NCI-H1436 treated with DMSO at 0.1 percent for 48 hours (cell line): ENCODE measurements around the gene NR2E1.

Source experiments
- DNase-seq: peaks from one replicate; lab custom pipeline; 2025; lab: John Stamatoyannopoulos, UW

NR2E1 gene

DNA sequence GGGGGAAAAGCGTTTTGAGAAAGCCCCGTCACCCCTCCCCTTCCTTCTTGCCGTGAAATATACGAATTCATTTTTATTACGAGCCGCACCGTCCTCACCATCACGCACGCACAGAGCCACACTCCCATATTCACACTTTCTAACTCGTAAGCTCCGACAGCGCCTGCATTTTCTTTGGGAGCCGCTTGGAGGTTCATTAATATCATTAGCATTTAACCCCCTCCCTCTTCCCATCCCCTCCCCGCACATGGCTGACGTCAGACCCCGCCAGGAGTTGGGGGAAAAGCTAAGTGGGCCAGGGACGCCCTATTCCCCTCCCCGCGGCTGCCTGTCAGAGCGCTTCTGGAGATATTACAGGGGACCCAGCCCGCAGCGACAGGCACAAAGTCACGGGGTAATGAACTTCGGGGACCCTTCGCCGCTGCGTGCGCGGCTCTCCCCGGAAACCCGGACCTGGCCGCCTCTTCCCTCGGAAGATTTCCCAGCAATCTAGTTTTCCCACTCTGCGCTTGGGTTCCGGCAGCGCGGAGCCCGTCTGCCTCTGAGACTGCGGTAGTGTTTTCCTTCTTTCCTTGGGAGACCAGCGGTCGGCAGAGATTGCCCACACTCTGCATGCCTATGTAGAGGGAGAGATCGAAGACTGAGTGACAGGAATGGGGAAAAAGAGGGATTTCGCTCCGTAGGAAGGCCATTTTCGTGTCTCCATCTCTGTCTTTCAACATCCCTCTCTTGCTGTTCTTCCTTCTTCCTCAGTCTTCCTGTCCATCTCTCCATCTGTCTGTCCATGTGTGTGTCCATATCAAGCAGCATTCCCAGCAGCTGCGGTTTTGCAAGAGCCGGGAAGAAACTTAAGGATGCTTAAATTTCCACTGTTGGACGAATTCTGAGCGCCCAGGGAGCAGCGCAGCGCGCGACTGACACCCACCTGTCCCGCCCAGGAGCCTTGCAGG is at the start of gene NR2E1:
Gene NR2E1, plus strand, starts transcription at position 309 of the 950 bp plus-strand sequence. CDS start 744 bp downstream, outside the sequence.
- no peak for DNase-seq

DNA sequence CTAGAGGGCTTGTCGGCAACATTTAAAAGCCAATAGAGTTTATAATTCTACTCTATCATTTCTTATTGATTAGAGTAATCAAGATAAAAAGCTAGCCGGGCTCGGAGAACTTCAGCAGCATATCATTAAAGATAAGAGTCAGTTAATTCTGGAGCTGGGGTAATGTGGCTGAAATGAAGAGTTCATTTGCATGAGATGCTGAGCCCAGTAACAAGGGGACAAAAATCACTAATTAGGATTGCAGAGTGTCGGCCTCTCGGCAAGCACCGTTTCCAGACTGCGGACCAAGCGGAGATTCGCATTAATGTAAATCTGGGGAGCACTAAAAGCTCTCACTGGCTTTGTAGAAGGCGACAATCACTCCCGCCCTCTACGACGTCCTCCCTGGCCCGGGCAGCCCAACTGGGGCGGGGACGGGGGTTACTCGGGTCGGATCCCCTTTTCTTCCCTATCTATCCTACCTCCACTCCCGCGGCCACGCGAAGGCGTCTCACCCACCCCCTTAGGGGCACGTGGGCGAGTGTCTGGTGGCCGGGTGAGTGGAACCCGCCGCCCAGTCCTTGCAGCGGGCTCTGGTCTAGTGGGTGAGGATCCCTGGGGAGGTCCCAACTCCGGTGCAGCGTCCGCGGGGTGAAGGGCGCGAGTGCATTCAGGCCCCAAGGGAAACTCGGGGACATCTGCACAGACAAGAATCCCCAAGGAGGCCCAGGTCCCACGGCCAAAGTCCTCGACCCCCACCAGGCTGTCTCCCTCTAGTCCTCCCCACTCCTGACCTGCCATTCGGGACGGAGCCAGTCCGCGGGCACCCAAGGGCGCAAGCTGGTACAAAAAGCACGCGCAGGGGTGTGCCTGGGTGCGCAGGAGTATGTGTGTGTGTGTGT is 49.0 kb upstream of the NR2E1 start:
- DNase-seq, result no peak

GRCh38 chr6:108117427-108118358 is 48.1 kb upstream of the NR2E1 start:
- no peak for DNase-seq

- DNase-seq, result no peak
Measured at GRCh38 chr6:108118359-108118724, 47.5 kb upstream of the NR2E1 start.

- DNase-seq, result no peak
Measured at GRCh38 chr6:108118810-108119768, 46.7 kb upstream of the NR2E1 start.

DNA sequence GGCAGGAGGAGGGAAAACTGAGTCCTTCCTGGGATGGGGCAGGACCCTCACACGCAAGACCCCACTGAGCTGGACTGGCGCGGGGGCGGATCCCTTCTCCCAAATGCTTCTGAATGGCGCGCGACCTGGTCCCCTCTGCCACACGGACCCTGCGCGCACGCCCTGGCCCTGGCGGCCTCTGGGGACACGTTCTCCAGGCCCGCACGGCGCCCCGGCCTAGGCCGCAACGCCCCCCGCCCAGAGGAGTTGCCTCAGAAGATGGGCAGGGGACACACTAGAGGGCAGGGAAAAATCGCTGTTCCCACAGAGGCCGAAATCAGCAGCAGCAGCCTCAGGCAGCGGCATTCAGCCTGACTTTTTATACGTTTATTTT is 46.1 kb upstream of the NR2E1 start:
- no peak for DNase-seq

GRCh38 chr6:108120311-108120710 is 45.5 kb upstream of the NR2E1 start:
- DNase-seq, result no peak

DNA sequence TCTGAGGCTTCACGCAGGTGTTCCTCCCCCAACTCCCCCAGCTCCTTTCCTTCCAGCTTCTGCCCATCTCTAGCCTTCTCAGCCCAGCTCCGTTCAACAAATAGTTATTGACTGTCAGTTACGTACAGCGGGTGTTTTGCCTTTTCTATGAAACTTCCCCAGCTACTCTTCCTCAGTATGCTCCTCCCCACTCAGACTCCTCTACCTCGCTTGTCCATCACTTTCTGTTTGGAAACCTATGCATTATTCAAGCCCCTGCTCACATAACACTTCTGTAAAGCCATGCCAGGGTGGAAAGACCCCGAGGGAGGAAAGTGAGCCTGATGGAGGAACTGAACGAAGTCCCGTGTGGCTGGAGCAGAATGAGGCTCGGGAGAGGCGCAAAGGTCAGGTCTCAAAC is 44.2 kb upstream of the NR2E1 start:
- no peak for DNase-seq

GRCh38 chr6:108123481-108123929 is 42.3 kb upstream of the NR2E1 start:
- DNase-seq, result no peak

DNA sequence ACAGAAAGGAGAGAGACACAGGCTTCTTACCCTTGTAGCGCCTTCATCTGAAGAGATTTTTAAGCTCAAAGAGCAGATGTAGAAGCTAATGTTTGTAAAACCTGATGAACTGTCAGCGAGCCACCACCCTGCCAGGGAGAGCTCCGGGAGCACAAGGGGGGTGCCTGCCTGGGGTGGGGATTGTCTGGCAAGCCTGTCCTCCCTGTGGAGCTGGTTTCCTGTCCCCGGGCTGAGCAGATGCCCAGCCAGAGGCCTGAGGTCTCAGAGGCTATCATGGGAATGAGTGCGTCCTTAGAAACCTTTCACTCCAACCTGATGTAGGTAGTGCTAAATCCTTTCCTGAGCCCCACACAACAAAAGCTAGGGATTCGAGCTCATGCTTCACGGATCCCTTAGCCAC is 41.9 kb upstream of the NR2E1 start:
- DNase-seq, result no peak

DNA sequence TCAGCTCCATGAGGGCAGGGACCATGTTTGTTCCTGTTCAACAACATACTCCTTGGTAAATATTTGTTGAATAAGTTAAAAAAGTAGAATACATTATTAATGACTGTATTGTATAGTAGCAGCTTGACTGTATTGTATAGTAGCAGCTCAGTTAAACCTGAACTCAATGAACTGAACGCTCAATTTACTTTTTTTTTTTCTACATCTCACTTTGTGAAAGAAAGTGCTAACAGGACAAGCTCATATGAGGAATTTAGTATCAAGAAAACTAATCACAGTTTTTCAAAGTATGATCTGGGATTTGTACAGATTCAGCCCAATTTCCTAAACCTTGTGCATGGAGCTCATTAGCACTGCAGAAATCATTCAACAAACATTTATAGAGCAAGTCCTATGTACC is 38.8 kb upstream of the NR2E1 start:
- no peak for DNase-seq

DNA sequence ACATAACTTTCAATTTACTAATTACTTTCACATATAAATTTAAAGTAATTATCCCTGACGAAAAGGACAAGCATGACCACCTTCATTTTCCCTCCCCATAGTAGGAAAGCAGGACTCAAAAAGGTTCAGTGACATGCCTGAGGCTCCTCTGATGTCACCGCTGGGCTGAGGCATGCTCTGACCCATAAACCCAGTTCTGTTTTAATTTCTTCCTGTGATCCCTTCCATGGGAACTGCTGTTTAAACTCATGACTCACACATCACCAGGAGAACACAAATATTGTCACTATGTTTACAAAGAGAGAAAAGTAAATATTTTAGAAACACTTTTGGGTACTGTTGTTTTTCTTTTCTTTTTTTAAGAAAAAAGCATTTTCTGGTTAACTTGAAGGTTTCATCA is 38.0 kb upstream of the NR2E1 start:
- DNase-seq, result no peak

GRCh38 chr6:108130262-108130661 is 35.6 kb upstream of the NR2E1 start:
- no peak for DNase-seq

- DNase-seq, result no peak
Measured at GRCh38 chr6:108132863-108133262, 33.0 kb upstream of the NR2E1 start.

DNA sequence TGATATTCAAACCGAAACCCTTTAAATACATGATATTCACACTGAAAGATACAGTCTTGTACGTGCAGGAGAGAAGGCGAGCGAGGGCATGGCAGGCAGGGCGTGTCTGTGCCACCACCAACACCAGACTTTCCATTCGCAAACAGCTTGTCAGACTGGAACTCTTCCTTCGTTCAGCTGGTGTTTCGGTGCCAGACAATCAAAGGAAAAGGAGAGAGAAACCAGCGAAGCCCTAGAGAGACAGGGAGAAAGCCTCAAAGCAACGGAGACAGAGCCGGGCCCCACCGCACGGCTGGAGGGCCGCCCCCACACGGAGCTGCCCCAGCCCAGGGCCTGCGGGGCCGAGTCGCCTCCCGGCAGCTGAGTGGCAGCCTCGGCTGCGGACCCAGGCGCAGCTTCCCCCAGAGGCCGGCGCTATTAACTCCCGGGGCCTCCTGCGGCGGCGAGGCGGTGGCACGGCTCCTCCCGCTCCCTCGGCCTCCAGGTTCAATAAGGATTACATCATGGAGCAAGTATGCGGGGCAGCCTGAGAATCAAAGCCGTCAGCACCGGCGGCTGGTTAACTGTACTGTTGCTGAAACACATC is 32.1 kb upstream of the NR2E1 start:
- DNase-seq, result no peak

GRCh38 chr6:108134213-108134970 is 31.4 kb upstream of the NR2E1 start:
- no peak for DNase-seq

DNA sequence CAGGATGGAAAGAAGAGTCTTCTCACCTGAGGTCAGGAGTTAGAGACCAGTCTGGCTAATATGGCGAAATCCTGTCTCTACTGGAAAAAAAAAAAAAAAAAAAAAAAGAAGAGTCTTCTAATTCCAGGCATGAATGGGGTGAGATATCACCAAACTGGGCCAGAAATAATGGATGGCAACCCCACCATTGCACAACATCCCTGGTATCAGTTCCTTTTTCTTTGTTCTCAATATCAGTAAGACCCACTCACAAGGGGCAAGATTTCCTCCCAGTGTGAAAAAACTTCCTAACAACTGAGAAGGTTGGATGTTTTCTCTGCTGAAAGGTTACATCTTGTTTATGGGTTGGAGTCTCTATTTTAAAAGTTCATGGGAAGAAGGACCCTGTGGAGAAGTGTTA is 23.6 kb upstream of the NR2E1 start:
- no peak for DNase-seq

GRCh38 chr6:108145639-108146038 is 20.2 kb upstream of the NR2E1 start:
- no peak for DNase-seq

- no peak for DNase-seq
Measured at GRCh38 chr6:108152446-108152845, 13.4 kb upstream of the NR2E1 start.
